DND-41 (cell line): ENCODE data around the gene ABCA8.

ENCODE experiments used
- ATAC-seq: fragments of 200-7000 bp; cut with Tn5 transposase; 3 replicates; pipeline ENCODE4 v1.9.1; 2021; ENCODE audit warnings: low read depth; ENCODE audit not compliant: insufficient read depth
- DNase-seq: peaks from one replicate; pipeline ENCODE4 v3.0.0-alpha.2; 2020
- H2AFZ ChIP-seq: 2 replicates; pipeline ENCODE4 v1.6.0; 2012; ENCODE audit warnings: low read depth, low read length
- H3K27ac ChIP-seq: 2 replicates; pipeline ENCODE4 v1.5.1; 2012; ENCODE audit warnings: low read length, inconsistent platforms
- H3K27me3 ChIP-seq: fragments of 200-600 bp; sonication (generic); 2 replicates; pipeline ENCODE4 v1.6.0; 2012; ENCODE audit warnings: low read length, mild to moderate bottlenecking, inconsistent platforms; ENCODE audit not compliant: insufficient read depth, poor library complexity
- H3K36me3 ChIP-seq: 2 replicates; pipeline ENCODE4 v1.5.1; 2012; ENCODE audit warnings: low read length, inconsistent platforms; ENCODE audit not compliant: insufficient read depth
- H3K4me1 ChIP-seq: 2 replicates; pipeline ENCODE4 v1.5.1; 2012; ENCODE audit warnings: mild to moderate bottlenecking, low read length; ENCODE audit not compliant: insufficient read depth
- H3K4me2 ChIP-seq: 2 replicates; pipeline ENCODE4 v1.6.0; 2012; ENCODE audit warnings: mild to moderate bottlenecking, moderate library complexity, low read length, inconsistent platforms; ENCODE audit not compliant: insufficient read depth
- H3K4me3 ChIP-seq, 2 experiments: fragments of 200-600 bp in 1 of 2; shearing (Covaris generic) in 1 of 2; 2 replicates each; pipeline ENCODE4 v1.5.1; 2012 to 2016; ENCODE audit warnings: inconsistent platforms in 2 of 2, low read length in 2 of 2, mild to moderate bottlenecking in 2 of 2, low read depth in 1 of 2, moderate library complexity in 1 of 2
- H3K79me2 ChIP-seq: 2 replicates; pipeline ENCODE4 v1.6.0; 2012; ENCODE audit warnings: low read length, inconsistent platforms; ENCODE audit not compliant: insufficient read depth
- H3K9ac ChIP-seq: 2 replicates; pipeline ENCODE4 v1.6.0; 2012; ENCODE audit warnings: low read depth, mild to moderate bottlenecking, inconsistent platforms, low read length, moderate library complexity
- H3K9me3 ChIP-seq: 2 replicates; pipeline ENCODE4 v1.5.1; 2012; ENCODE audit warnings: low read length, moderate library complexity, mild to moderate bottlenecking, inconsistent platforms; ENCODE audit not compliant: insufficient read depth, severe bottlenecking
- H4K20me1 ChIP-seq: 2 replicates; pipeline ENCODE4 v1.6.0; 2012; ENCODE audit warnings: low read length; ENCODE audit not compliant: insufficient read depth
- EZH2 ChIP-seq: IDR thresholded peaks from 3 replicates; pipeline ENCODE4 v1.6.1; 2012; ENCODE audit warnings: borderline replicate concordance, low read depth, mild to moderate bottlenecking, moderate library complexity, low read length, inconsistent platforms; ENCODE audit not compliant: severe bottlenecking
- TF ChIP-seq, protein P1 (sequence below): IDR thresholded peaks from 2 replicates; pipeline ENCODE4 v1.5.1; 2012; ENCODE audit warnings: borderline replicate concordance, low read length, moderate library complexity, mild to moderate bottlenecking; ENCODE audit not compliant: poor library complexity, severe bottlenecking; ENCODE audit errors: extremely low read depth

Gene ABCA8

DNA sequence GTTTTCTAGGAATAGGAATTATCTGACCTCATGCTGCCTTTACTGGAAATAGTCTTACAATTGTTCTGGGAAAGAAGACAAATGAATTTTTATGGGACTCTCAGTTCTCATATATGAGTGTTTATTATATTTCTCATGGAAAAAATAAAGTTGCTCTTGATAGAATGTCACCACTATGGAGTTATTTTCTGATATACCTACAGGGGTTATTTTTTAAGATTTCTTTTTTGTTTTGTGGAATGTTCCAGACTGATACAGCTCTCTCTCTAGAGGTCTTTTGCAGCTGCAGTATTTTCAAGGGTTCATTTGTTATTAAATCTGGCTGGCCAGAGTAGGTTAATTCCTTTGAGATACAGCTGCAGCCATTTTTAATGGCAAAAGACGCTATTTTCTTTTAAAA is 100.7 kb downstream of the ABCA8 start:
- Histone ChIP-seq H3K4me1 (no peaks in the 10 kb centered on the region), H3K36me3 (no peaks in the 10 kb centered on the region), H3K9ac (no peak overlapping the region), H3K4me3 (no peak overlapping the region), H3K27me3 (no peaks in the 10 kb centered on the region), H3K79me2 (no peaks in the 10 kb centered on the region), H4K20me1 (no peaks in the 10 kb centered on the region), H3K4me2 (no peak overlapping the region), H2AFZ (no peak overlapping the region), H3K27ac (no peak overlapping the region), H3K9me3 (no peaks in the 10 kb centered on the region)
- DNase-seq (no peak), ATAC-seq (no peak)
- TF ChIP-seq, protein P1, sequence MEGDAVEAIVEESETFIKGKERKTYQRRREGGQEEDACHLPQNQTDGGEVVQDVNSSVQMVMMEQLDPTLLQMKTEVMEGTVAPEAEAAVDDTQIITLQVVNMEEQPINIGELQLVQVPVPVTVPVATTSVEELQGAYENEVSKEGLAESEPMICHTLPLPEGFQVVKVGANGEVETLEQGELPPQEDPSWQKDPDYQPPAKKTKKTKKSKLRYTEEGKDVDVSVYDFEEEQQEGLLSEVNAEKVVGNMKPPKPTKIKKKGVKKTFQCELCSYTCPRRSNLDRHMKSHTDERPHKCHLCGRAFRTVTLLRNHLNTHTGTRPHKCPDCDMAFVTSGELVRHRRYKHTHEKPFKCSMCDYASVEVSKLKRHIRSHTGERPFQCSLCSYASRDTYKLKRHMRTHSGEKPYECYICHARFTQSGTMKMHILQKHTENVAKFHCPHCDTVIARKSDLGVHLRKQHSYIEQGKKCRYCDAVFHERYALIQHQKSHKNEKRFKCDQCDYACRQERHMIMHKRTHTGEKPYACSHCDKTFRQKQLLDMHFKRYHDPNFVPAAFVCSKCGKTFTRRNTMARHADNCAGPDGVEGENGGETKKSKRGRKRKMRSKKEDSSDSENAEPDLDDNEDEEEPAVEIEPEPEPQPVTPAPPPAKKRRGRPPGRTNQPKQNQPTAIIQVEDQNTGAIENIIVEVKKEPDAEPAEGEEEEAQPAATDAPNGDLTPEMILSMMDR = no peak
- no peak for TF ChIP-seq EZH2

- no peak for DNase-seq
- Histone ChIP-seq H3K9ac (no peak overlapping the region), H3K9me3 (no peaks in the 10 kb centered on the region), H3K27me3 (no peaks in the 10 kb centered on the region), H3K4me2 (no peak overlapping the region), H3K36me3 (no peaks in the 10 kb centered on the region), H2AFZ (no peak overlapping the region), H3K27ac (no peak overlapping the region), H4K20me1 (no peaks in the 10 kb centered on the region), H3K4me1 (no peaks in the 10 kb centered on the region), H3K79me2 (no peaks in the 10 kb centered on the region), H3K4me3 (no peak overlapping the region)
- ATAC-seq = no peak
- TF ChIP-seq, protein P1 = no peak
- TF ChIP-seq EZH2 = no peak
Observed at GRCh38 chr17:68853439-68853838, 101.8 kb downstream of the ABCA8 start.

GRCh38 chr17:68853036-68853435 is 102.2 kb downstream of the ABCA8 start:
- TF ChIP-seq, protein P1 = no peak
- no peak overlapping the region for H3K27ac ChIP-seq
- no peak for DNase-seq

DNA sequence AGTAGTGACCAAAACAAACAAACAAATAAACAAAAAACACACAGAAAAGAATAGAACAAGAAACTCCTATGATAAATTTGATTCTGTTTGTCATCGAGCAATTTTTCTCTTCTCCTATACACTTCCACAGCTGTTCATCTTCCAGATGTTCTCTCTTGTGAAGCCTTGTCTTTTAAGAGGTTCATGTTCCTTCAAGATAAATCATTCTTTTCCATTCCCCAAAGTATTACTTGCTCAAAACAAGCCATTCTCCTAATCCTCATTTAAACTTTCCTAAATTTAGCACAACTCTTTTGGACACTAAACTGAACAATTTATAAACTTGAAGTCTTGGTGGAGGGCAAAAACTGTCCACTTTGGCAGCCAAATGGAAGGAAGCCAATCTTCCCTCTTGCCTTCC is 103.3 kb downstream of the ABCA8 start:
- H3K4me1 ChIP-seq = no peaks in the 10 kb centered on the region
- no peak for ATAC-seq
- H3K4me3 ChIP-seq = no peak overlapping the region
- H3K79me2 ChIP-seq = no peaks in the 10 kb centered on the region
- no peaks in the 10 kb centered on the region for H3K27me3 ChIP-seq
- no peak overlapping the region for H3K27ac ChIP-seq
- no peak for DNase-seq
- no peaks in the 10 kb centered on the region for H3K36me3 ChIP-seq
- H3K4me2 ChIP-seq = no peak overlapping the region
- H4K20me1 ChIP-seq = no peaks in the 10 kb centered on the region
- TF ChIP-seq, protein P1 = no peak
- no peak for TF ChIP-seq EZH2
- H3K9ac ChIP-seq = no peak overlapping the region
- H3K9me3 ChIP-seq = no peaks in the 10 kb centered on the region
- no peak overlapping the region for H2AFZ ChIP-seq

More at GRCh38 chr17:68853036-68853435, 102.2 kb downstream of the ABCA8 start:
- Histone ChIP-seq H3K4me1 (no peaks in the 10 kb centered on the region), H3K79me2 (no peaks in the 10 kb centered on the region), H3K4me2 (no peak overlapping the region), H3K36me3 (no peaks in the 10 kb centered on the region), H3K9me3 (no peaks in the 10 kb centered on the region), H2AFZ (no peak overlapping the region), H3K9ac (no peak overlapping the region), H3K4me3 (no peak overlapping the region), H4K20me1 (no peaks in the 10 kb centered on the region), H3K27me3 (no peaks in the 10 kb centered on the region)
- no peak for ATAC-seq
